ENCODE data around the gene CTAG1B.

DNA sequence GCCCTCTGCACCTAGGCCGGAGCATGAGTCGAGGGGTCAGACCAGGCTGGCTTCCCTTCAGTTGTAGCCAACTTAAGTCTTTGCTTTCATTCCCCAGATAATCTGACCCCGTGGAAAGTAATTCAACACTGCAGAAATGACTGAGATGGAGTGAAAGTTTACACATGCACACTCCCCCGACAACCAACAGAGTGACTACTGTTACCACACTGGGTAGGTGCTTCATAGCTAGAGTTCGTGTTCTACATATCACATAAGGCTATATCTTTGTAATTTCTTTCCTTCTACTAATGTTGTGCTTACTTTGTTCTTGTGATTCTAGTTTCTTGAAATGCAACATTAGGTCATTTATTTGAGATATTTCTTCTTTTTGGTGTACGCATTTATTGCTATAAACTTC lies 41.5 kb upstream of the CTAG1B start:
- TF ChIP-seq GATA3 (IDR thresholded peaks at IDR 0.05; ENCODE audit: low read depth, low read length) = no peak
- no peak for TF ChIP-seq GATA2 (IDR thresholded peaks at IDR 0.05; ENCODE audit: low read depth, low read length)

Data from SH-SY5Y (cell line).